Tongue (tissue), 2 donors: ENCODE data around the gene CSKMT. TPM values are rescaled to one million over a fixed set of nuclear protein-coding genes. Genes with fewer than 3 reads are reported as not detected.
"Not testable (repeated sequence)": the region's sequence is repeated elsewhere in the genome, so short reads cannot be mapped to it uniquely, and the experiment has no call there.

Experiments
- DNase-seq: peaks from one replicate; pipeline ENCODE4 v3.0.0-alpha.2; 2015
- total RNA-seq: library from RNA; depleted of rRNA; stranded (reverse); fragments of >200 nt; gene quantifications from one replicate; pipeline ENCODE4 v1.2.3, GENCODE V29; 2014

The CSKMT gene
- total RNA-seq, 1 donor from 2014 or later = 2.6 TPM

DNA sequence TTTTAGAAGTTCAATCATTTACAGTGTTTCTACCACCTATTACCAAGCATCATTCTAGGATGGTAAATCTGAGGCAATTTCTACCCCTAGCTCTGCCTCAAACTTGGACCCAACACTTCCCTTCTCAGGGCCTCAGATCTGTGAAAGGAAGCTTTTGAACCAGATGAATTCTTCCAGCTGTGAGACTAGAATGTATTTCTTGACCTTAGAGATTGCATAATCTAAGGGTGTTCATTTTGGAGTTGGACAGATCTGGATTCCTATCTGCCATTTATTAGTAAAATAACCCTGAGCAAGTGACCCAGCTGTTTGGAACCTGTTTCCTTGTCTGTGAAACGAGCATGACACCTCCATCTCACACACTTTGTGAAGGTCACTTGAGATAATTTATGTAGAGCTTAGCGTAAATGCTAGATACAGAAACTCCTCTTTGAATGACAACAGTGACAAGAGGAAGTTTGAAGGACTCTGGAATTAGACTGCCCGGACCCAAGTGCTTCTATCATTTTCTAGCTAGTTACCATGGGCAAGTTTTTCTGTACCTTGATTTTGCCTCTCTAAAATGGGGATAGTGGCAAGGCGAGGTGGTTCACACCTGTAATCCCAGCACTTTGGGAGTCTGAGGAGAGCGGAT lies 8.2 kb upstream of the CSKMT start:
- no peak for DNase-seq

DNA sequence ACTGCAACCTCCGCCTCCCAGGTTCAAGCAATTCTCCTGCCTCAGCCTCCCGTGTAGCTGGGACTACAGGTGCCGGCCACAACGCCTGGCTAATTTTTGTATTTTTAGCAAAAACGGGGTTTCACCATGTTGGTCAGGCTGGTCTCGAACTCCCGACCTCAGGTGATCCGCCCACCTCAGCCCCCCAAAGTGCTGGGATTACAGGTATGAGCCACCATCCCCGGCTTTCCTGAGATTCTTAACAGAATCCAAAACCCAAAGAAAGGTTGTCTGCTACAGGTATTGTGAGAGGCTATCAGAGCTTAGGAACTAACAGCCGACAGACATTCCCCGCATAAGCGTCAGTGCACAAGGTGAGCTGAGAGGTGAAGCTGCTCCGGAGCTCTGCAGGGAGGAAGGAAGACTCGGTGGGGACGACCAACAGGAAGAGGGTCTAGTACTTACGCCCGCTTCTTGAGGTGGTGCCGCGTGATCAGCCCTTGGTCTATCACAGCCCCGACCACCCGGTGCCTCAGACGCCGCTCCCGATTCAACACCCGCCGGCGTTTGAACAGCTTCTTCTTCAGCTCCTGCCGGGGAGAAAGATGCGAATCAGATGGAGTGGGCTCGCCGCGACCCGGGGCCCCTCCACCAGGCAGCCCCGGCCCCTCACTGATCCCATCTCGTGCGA lies 572 bp upstream of the CSKMT start:
- DNase-seq = peak; percentile 69

DNA sequence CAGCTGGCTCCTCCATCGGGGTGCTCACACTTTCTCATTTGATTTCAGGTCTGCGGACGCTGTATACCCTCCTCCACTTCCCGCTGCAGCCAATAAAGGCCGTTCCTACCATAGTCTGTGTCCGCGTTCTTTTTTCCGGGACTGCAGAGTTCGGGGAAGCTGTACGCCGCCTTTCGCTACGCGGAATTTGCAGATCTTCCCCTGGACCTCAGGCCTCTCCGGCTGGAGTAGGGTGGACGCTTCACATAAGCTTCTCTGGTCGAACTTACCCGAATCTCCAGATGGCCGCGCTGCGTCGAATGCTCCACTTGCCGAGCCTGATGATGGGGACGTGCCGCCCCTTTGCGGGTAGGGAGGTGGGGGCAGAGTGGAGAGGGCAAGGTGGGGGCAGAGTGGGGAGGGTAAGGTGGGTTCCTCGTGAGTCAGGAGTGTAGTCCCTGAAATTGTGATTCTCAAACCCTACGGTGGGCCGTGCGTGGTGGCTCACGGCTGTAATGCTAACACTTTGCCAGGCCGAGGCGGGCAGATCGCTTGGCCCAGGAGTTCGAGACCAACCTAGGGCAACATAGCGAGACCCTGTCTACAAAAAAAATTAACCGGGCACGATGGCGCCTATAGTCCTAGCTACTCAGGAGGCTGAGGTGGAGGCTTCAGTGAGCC lies 617 bp downstream of the CSKMT start:
- DNase-seq = no peak

DNA sequence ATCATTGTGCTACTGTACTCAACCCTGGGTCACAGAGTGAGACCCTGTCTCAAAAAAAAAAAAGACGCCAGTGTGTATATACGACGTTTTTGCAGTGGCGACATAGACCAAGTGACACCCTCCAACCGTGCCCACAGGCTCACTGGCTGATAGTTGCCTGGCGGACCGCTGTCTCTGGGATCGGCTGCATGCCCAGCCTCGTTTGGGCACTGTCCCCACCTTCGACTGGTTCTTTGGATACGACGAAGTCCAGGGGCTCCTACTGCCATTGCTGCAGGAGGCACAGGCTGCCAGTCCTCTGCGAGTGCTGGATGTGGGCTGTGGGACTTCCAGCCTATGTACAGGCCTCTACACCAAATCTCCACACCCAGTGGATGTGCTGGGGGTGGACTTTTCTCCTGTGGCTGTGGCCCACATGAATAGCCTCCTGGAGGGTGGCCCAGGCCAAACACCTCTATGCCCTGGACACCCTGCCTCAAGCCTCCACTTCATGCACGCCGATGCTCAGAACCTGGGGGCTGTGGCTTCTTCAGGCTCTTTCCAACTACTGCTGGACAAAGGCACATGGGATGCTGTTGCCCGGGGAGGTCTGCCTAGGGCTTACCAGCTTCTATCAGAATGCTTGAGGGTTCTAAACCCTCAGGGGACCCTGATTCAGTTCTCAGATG lies 1.3 kb downstream of the CSKMT start:
- no peak for DNase-seq

DNA sequence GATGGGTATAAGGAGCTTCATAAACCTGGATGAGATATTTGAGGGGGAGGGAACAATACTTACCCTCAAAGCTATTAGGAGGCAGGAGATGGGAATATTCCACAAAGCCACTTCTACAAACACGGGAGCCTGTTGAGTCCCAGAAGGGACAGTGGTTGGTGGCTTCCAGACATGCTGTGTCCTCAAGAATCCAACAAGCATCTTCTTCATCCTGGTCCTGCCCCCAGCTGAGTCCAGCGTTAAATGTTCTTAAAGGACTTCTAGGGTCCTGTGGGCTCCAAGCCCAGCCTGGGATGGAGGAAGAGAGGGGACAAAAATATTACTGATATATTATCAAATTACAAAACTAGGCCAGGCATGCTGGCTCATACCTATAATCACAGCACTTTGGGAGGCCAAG lies 2.3 kb downstream of the CSKMT start:
- DNase-seq = no peak

DNA sequence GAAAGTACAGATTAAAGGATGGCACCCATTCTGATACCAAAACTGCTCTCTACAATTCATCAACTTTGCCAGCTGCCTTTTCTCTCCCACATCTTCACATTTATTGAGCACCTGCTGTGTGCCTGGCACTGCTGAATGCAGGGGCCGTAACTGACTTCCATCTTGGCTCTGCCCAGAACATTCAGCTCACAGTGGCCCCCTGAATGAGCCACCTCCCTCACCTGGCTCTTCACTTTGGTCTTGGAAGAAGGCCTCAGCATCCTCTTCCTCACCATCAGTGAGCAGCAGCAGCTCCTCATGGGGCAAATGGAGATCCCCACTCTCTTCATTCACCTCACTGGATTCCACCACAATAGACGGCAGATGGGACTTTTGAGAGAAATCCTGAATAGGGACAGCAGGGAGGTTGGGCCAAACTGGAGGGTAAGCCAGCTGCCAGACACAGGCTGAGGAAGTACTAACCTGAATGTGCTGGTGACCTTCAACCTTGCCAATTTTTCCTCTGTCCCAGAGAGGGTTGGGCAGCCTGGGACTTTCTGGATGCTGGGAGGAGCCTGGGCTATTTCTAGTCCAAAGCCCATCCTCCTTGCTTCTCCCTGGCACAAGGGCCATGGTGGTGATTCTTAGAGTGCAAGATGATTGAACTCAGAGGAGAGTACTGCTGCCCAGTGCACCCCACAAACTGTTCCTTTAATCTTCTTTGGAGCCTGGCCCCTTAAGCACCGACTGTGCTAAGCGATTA lies 4.5 kb downstream of the CSKMT start:
- DNase-seq = no peak

DNA sequence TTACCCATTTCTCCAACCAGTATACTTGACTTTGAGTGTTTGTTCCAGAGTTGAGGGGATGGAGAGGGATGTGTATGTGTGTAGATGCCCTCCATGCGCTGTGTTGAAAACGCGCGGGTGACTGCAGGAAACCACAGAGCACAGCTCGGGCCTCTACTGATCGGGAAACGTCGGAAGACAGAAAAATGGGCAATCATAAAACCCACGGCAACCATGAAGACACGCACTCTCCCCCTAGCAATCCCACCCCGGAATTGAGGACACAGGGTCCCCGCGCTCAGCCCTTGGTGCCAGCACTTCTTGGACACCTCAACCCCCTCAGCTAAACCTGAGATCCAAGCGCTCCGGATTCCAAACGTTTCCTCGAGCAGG lies 6.1 kb downstream of the CSKMT start:
- DNase-seq = no peak

DNA sequence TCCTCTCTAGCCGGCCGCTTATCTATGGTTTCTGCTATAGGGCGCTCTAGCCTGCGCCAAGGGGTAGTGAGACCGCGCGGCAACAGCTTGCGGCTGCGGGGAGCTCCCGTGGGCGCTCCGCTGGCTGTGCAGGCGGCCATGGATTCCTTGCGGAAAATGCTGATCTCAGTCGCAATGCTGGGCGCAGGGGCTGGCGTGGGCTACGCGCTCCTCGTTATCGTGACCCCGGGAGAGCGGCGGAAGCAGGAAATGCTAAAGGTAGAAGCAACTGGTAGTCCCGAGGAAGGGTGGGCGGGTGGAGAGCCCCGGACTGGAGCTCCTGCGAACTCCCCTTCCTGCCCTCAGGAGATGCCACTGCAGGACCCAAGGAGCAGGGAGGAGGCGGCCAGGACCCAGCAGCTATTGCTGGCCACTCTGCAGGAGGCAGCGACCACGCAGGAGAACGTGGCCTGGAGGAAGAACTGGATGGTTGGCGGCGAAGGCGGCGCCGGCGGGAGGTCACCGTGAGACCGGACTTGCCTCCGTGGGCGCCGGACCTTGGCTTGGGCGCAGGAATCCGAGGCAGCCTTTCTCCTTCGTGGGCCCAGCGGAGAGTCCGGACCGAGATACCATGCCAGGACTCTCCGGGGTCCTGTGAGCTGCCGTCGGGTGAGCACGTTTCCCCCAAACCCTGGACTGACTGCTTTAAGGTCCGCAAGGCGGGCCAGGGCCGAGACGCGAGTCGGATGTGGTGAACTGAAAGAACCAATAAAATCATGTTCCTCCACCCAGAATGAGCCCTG lies 6.7 kb downstream of the CSKMT start, which contains the start of the genes LBHD1 and UQCC3:
Gene LBHD1 (minus strand): TSS at position 660 of the 782 bp plus-strand sequence. CDS start 2,236 bp downstream, outside the sequence.
Gene UQCC3 (plus strand): TSS at position 66 of the 782 bp plus-strand sequence. CDS start 73 bp downstream, at position 139.
- peak; percentile 91 for DNase-seq

DNA sequence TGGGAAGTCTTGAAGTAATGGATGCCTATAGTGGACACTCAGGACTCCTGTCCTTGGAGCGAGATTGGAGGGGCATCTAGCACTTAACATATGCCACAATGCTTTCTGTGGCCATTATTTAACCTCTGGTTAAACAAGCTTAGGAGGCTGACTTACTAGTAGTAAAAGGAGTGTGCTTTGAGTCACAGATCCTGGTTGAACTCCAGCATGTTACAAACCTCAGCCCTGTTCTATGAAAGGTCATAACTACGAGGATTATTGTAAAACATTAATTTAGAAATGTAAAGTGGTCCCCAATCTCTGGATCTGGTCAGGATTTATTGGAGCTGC lies 8.0 kb downstream of the CSKMT start:
- DNase-seq = no peak

DNA sequence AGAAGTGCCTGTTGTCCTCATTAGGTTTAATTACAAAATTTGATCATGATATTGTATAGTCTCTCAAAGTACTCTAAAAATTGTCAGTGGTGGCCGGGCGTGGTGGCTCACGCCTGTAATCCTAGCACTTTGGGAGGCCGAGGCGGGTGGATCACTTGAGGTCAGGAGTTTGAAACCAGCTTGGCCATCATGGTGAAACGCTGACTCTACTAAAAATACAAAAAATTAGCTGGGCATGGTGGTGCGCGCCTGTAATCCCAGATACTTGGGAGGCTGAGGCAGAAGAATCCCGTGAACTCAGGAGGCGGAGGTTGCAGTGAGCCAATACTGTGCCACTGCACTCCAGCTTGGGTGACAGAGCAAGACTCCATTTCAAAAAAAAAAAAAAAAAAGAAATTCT lies 10.3 kb downstream of the CSKMT start:
- DNase-seq = not testable (repeated sequence)

DNA sequence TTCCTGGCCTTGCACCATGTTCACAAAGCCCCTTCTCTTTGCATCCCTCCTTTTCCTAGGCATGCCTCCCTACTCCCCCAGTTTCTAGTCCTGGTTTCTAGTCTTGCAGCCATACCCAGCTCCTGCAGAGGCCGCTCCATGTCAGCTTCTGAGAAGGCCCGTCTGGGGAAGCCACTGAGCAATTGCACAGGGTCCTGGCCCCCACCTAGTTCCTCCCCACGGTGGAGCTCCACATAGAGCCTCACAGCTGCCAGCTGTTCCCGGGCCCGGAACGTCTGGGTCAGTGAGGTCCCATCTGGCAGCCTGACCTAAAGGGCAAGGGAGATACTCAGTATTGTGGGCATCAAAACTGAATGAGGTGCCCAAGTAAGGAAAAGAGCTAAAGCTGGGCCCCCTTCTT lies 11.6 kb downstream of the CSKMT start:
- no peak for DNase-seq

DNA sequence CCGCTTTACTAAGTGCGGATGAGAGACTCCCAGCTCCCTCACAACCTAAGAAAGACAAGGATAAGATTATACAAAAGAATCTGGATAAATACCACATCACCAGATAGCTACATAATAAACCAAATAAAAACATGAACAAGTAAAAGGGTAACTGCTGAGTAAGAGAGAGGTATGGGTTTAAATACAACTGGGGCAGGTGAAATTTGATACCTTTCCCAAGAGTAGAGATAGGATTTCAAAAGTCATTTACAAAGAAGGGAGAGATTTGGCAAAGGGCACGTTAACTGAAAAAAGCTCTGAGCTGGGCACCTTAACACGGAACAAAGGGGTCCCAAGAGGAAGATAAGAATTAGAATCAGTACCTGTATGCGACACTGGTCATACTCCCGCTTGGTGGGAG lies 12.0 kb downstream of the CSKMT start:
- no peak for DNase-seq

DNA sequence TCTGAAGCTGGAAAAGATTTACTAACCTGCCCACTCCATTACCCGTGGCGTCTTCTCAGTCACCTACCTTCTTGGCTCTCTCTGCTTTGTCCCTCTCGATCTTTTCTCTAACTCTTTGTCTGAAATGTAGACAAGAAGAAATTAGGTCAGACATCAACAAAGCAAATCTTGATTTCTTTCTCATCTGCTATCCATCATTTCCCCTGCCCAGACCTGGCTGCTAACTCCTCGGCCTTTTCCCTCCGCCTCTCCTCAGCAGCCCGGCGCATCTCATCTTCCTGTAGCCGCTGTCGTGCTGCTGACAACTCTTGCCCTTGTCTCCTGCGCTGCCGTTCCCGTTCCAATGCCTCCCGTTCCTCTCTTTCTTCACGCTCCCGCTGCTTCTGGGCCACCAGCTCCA lies 12.6 kb downstream of the CSKMT start:
- no peak for DNase-seq

DNA sequence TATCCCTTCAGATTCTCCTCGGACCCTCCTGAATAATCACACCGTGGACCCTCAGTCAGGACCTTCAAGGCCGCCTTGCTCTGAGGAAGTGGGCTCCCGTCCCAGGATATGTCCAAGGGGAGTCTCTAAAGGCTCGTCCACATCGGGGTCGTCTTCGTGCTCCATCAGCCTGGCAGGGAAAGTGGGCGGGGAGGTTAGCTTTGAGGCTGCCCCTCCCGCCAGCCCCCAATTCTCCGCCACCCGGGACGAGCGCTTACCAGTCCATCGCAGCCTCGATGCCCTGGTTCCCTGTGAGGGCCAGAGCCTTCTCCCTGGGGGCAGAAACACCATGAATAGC lies 13.3 kb downstream of the CSKMT start:
- DNase-seq = no peak

DNA sequence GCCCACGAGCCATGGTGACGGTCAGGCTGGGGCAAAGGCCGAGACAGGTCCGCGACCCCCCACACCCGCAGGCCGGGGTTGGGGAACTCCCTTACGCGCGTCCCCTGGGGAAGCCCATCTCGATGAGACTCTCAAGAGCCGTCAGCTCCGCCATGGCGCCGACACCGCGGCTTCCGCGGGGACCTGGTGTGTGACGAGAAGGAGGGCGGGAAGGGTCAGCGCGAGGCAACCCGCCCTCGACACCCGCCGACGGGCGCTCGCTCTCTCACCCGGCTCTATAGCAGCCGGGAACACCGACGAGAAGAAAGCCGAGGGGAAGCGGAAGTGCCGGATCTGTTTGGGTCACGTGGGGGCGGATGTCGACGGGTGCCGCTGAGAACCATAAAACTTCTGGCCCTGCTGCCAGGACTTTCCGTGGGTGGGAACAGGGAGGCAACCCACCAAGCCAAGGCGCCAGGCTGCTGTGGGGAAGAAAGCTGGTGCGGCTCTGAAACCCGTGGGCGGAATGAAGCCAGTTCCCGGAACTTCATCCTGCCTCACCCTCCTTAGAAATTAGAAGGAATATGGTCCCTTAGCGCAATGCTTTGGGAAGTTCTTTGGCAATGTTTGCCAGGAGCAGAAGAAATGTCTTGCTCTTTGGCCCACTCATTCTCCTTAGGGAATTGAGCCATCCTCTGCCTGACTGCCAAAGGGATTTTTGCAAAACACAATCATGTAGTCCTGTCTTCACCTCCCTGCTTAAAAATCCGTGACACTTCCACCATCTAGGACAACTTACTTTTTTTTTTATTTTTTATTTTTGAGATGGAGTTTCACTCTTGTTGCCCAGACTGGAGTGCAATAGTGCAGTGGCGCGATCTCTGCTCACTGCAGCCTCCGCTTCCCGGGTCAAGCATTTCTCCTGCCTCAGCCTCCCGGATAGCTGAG lies 13.9 kb downstream of the CSKMT start, which contains the start of gene UBXN1:
Gene UBXN1 (minus strand): TSS at position 304 of the 927 bp plus-strand sequence. CDS start 150 bp downstream, at position 154.
- DNase-seq = peak; percentile 96

DNA sequence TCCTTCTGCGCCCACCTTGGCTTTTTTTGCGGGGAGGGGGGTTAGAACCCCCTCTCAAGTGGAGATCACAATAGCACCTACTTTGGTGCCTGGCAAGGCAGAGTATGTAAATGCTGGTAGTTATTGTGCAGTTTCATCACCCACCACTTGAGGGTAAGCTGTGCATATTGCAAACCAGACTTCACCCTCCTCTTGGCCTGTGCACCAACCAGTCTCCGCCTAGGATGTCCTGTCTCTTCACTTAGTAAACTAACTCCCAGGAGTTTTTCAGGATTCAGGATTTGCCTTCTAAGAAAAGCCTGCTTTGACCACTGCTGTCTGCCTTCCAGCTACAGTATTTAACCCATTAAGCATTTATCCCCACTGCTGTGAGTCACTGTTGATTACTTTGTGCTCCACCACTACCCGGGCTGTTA lies 15.7 kb downstream of the CSKMT start:
- DNase-seq = peak; percentile 65

DNA sequence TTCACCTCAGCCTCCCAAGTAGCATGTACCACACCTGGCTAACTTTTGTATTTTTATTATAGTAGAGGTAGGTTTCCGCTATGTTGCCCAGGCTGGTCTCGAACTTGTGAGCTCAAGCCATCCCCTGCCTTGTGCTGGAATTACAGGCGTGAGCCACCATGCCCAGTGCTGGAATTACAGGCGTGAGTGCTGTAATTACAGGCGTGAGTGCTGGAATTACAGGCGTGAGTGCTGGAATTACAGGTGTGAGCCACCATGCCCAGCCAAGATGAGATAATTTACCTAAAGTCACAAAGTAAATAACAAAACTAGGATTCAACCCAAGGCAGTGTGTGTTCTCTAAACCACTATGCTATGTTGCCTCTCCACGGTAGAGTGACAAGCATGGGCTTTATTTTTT lies 17.4 kb downstream of the CSKMT start:
- DNase-seq = no peak

DNA sequence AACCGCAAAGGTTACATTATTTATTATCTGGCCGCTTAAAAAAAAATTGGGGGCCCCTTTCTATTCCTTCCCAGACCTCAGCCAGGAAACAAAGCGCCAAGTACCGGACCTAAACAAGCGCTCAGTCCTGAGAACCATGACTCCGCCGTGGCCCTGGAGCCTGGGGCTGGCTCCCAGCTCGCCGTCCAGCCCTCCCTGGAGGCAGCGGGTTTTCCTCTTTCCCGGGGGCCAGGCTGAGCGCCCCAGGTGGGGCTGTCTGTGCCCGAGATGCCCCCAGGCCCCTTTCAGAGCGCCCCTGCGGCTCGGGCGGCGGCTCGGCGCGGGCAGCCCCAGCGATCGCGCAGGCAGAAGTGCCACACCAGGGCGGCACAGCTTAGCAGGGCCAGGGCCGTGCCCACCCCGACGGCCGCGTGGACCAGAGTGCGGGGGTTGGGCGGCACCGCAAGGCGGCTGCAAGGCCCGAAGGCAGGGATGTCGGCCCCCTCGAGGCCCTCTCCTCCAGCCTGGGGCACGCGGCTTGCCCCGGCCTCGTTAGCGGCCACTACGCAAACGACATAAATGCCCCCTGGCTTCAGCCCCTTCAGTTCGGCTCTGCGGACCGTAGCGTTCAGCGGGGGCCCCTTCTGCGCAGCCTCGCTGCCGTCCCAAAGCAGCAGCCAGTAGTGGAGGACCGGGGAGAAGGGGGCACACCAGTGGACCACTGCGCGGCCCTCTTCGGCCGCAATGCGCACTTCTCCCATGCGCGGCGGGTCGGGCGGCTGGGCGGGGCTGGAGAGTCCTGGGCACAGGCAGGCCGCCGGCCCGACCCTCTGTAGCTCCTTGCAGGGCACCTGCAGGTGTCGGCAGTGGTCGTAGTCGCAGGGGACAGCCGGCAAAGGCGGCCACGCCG lies 22.6 kb downstream of the CSKMT start:
- no peak for DNase-seq

DNA sequence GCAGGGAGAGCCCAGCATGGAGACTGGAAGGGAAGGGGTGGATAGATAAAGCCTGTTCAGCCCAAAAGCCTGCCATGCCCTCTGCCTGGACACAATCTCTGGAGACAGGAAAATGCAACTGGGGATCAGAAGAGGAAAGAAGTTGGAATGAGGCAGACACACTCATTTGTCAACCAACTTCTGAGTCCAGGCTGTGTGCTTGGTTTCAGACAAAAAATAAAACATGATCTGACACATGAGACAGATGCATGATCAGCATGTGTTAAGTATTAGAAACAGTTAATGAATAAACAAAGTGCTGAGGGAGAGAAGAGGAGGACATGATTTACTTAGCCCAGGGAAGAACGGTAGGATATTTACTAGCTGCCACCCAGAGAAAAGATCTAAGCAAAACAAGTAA lies 23.4 kb downstream of the CSKMT start:
- DNase-seq = no peak
